Upper lobe of right lung (tissue), 1 donor: ENCODE measurements around the gene CLECL1. TPM values are rescaled to one million over a fixed set of nuclear protein-coding genes. Genes with fewer than 3 reads are reported as not detected.

Experiments used
- ATAC-seq: fragments of 200-7000 bp; cut with Tn5 transposase; one replicate; pipeline ENCODE4 v1.9.1; 2020; ENCODE audit warnings: mild to moderate bottlenecking, moderate library complexity
- DNase-seq: peaks from one replicate; pipeline ENCODE4 v3.0.0-alpha.2; 2020
- H3K27ac ChIP-seq: fragments of 200-600 bp; one replicate; pipeline ENCODE4 v1.8.0; 2022
- H3K27me3 ChIP-seq: fragments of 200-600 bp; one replicate; pipeline ENCODE4 v1.8.0; 2022; ENCODE audit warnings: mild to moderate bottlenecking
- H3K36me3 ChIP-seq: fragments of 200-600 bp; one replicate; pipeline ENCODE4 v1.8.0; 2022
- H3K4me1 ChIP-seq: fragments of 200-600 bp; one replicate; pipeline ENCODE4 v1.8.0; 2022
- H3K4me3 ChIP-seq: fragments of 200-600 bp; one replicate; pipeline ENCODE4 v1.8.0; 2022; ENCODE audit warnings: mild to moderate bottlenecking
- H3K9me3 ChIP-seq: fragments of 200-600 bp; one replicate; pipeline ENCODE4 v1.8.0; 2022
- CTCF ChIP-seq: fragments of 200-600 bp; IDR thresholded peaks from one replicate; pipeline ENCODE4 v1.8.0; 2022; ENCODE audit warnings: antibody characterized with exemption
- intact Hi-C: fragments of 100-400 bp; cut with DNase I; formaldehyde crosslinking; loops from one replicate; pipeline ENCODE4 v1.11.0; 2022
- total RNA-seq: library from RNA; stranded (reverse); fragmentation: NEBNext Ultra II Directional; extraction: Animal tissue kit (Norgen Biotek cat#: 25700); gene quantifications from one replicate; pipeline ENCODE4 v1.2.1, GENCODE V29; 2021
- donor health status: DM: no; HTN: yes; CAD: no; lungs with severe emphysema.

The CLECL1 gene
- total RNA-seq, 1 donor from 2014 or later: 3.4 TPM

GRCh38 chr12:9762369-9762768, 29.5 kb upstream of the CLECL1 start:
- intact Hi-C loops: no loop called here
- Histone ChIP-seq H3K27me3 (no peaks in the 10 kb centered on the region), H3K4me3 (no peak overlapping the region), H3K27ac (no peak overlapping the region), H3K9me3 (no peaks in the 10 kb centered on the region), H3K36me3 (no peaks in the 10 kb centered on the region), H3K4me1 (no peaks in the 10 kb centered on the region)
- TF ChIP-seq CTCF: no peak
- ATAC-seq: no peak
- no peak for DNase-seq

- H3K4me3 ChIP-seq: peak overlapping the region; percentile 39
- peak overlapping the region; percentile 69 for H3K27ac ChIP-seq
- DNase-seq (no peak), ATAC-seq (no peak)
- TF ChIP-seq CTCF: no peak
- no peaks in the 10 kb centered on the region for H3K4me1 ChIP-seq
- no peaks in the 10 kb centered on the region for H3K36me3 ChIP-seq
- no peaks in the 10 kb centered on the region for H3K27me3 ChIP-seq
- no peaks in the 10 kb centered on the region for H3K9me3 ChIP-seq
- intact Hi-C loops: no loop called here
These were observed 28.5 kb upstream of the CLECL1 start for GRCh38 chr12:9761419-9761781.

- H3K36me3 ChIP-seq: no peaks in the 10 kb centered on the region
- peak within 1 kb of the TSS; percentile 69 for H3K27ac ChIP-seq
- ATAC-seq (peak; percentile 70), DNase-seq (no peak)
- peak within 1 kb of the TSS; percentile 39 for H3K4me3 ChIP-seq
- H3K4me1 ChIP-seq: no peaks in the 10 kb centered on the region
- TF ChIP-seq CTCF: no peak
- no peaks in the 10 kb centered on the region for H3K9me3 ChIP-seq
- no peaks in the 10 kb centered on the region for H3K27me3 ChIP-seq
- intact Hi-C loops: no loop called here
These were observed 28.0 kb upstream of the CLECL1 start, which contains the start of gene CD69 for GRCh38 chr12:9760699-9761418. CD69 (minus strand) TSS chr12:9760901; CDS start chr12:9760820, 81 bp downstream.

- DNase-seq (no peak), ATAC-seq (no peak)
- Histone ChIP-seq H3K27me3 (no peaks in the 10 kb centered on the region), H3K9me3 (no peaks in the 10 kb centered on the region), H3K36me3 (no peaks in the 10 kb centered on the region), H3K4me1 (no peaks in the 10 kb centered on the region), H3K4me3 (peak overlapping the region; percentile 39), H3K27ac (peak overlapping the region; percentile 69)
- TF ChIP-seq CTCF: no peak
- intact Hi-C loops: no loop called here
These were observed 27.2 kb upstream of the CLECL1 start for GRCh38 chr12:9760120-9760519.

GRCh38 chr12:9759694-9760093, 26.8 kb upstream of the CLECL1 start:
- TF ChIP-seq CTCF: no peak
- DNase-seq: no peak
- intact Hi-C loops: no loop called here
- ATAC-seq: no peak
- Histone ChIP-seq H3K9me3 (no peaks in the 10 kb centered on the region), H3K27me3 (no peaks in the 10 kb centered on the region), H3K36me3 (no peaks in the 10 kb centered on the region), H3K27ac (peak overlapping the region; percentile 69), H3K4me1 (no peaks in the 10 kb centered on the region), H3K4me3 (peak overlapping the region; percentile 39)
